ENCODE measurements around the gene UNK.

The UNK gene

GRCh38 chr17:75825149-75825552, 40.5 kb downstream of the UNK start:
- peak overlapping the region; percentile 67 for H3K27ac ChIP-seq
- no peak for TF ChIP-seq CTCF (conservative IDR thresholded peaks at IDR 0.05; ENCODE audit: low read depth)
- ChIA-PET POLR2A (ENCODE audit: low non-redundant PET) (interaction anchor here (0.6 kb wide), 1 partner anchor 10 kb away, joined by 4 read pairs; no protein-coding TSS in a partner anchor), CTCF (interaction anchor here (0.7 to 1.0 kb wide), 2 partner anchors 15 to 20 kb away, joined by 3 read pairs; no protein-coding TSS in a partner anchor)
- DNase-seq (ENCODE audit: low spot score) = no peak

- no peak for TF ChIP-seq CTCF (conservative IDR thresholded peaks at IDR 0.05; ENCODE audit: low read depth)
- no peak for DNase-seq (ENCODE audit: low spot score)
- peak overlapping the region; percentile 67 for H3K27ac ChIP-seq
- CTCF ChIA-PET = interaction anchor here (0.7 to 1.5 kb wide), 4 partner anchors 14 to 62 kb away, joined by 3 to 6 read pairs (median 4); partner anchors contain the start of gene GALK1
- POLR2A ChIA-PET (ENCODE audit: low non-redundant PET) = interaction anchor here (0.6 kb wide), 1 partner anchor 157 kb away, joined by 3 read pairs; no protein-coding TSS in a partner anchor
These were observed 41.3 kb downstream of the UNK start for GRCh38 chr17:75825748-75826370.

- TF ChIP-seq CTCF (conservative IDR thresholded peaks at IDR 0.05; ENCODE audit: low read depth) = no peak
- H3K27ac ChIP-seq = peak overlapping the region; percentile 67
- POLR2A ChIA-PET (ENCODE audit: low non-redundant PET) = interaction anchor here (0.9 kb wide), 1 partner anchor 61 kb away, joined by 3 read pairs; no protein-coding TSS in a partner anchor
- no peak for DNase-seq (ENCODE audit: low spot score)
- CTCF ChIA-PET = interaction anchor here (0.6 to 1.5 kb wide), 8 partner anchors 19 to 63 kb away, joined by 3 to 6 read pairs (median 3); partner anchors contain the start of genes GALK1 and WBP2
These were observed 42.1 kb downstream of the UNK start for GRCh38 chr17:75826561-75827307.

- peak overlapping the region; percentile 67 for H3K27ac ChIP-seq
- peak; percentile 77 for TF ChIP-seq CTCF (conservative IDR thresholded peaks at IDR 0.05; ENCODE audit: low read depth)
- POLR2A ChIA-PET (ENCODE audit: low non-redundant PET) = interaction anchor here (0.9 kb wide), 1 partner anchor 62 kb away, joined by 3 read pairs; no protein-coding TSS in a partner anchor
- CTCF ChIA-PET = interaction anchor here (0.6 to 1.5 kb wide), 9 partner anchors 12 to 64 kb away, joined by 3 to 8 read pairs (median 4); partner anchors contain the start of genes GALK1 and WBP2
- DNase-seq (ENCODE audit: low spot score) = peak; percentile 38
These were observed 42.9 kb downstream of the UNK start for GRCh38 chr17:75827308-75828075.

- CTCF ChIA-PET = interaction anchor here (0.6 kb wide), 2 partner anchors 11 to 32 kb away, joined by 4 to 8 read pairs; no protein-coding TSS in a partner anchor
- no peak for DNase-seq (ENCODE audit: low spot score)
- POLR2A ChIA-PET (ENCODE audit: low non-redundant PET) = interaction anchor here (1.7 kb wide), 1 partner anchor 48 kb away, joined by 4 read pairs; no protein-coding TSS in a partner anchor
- peak overlapping the region; percentile 67 for H3K27ac ChIP-seq
- no peak for TF ChIP-seq CTCF (conservative IDR thresholded peaks at IDR 0.05; ENCODE audit: low read depth)
These were observed 43.4 kb downstream of the UNK start for GRCh38 chr17:75828076-75828400.

Measured in RWPE1 (cell line).